RWPE1 (cell line): ENCODE data around the gene APOBEC3C.
A peak's percentile ranks its signal among the peaks of the same experiment; 100 is the strongest.
"Not testable (repeated sequence)": the region's sequence is repeated elsewhere in the genome, so short reads cannot be mapped to it uniquely, and the experiment has no call there.

ENCODE experiments used
- CTCF ChIA-PET: fragments of 350-600 bp; sonication (Branson Sonifier 250); formaldehyde crosslinking; extraction: SDS; loops from one replicate; lab custom pipeline; 2021; lab: Yijun Ruan, JAX
- POLR2A ChIA-PET: fragments of 400-600 bp; formaldehyde crosslinking; extraction: SDS; loops from one replicate; lab custom pipeline; 2020; ENCODE audit warnings: antibody characterized with exemption; ENCODE audit not compliant: low non-redundant PET; lab: Yijun Ruan, JAX
- DNase-seq: peaks from one replicate; pipeline ENCODE4 v3.0.0; 2012; ENCODE audit warnings: low spot score
- H3K27ac ChIP-seq: fragments of 450-650 bp; 2 replicates; pipeline ENCODE4 v1.5.1; 2017
- TF ChIP-seq, protein P1 (sequence below): fragments of 450-650 bp; conservative IDR thresholded peaks from 2 replicates; pipeline ENCODE4 v1.5.1; 2017; ENCODE audit warnings: low read depth, mild to moderate bottlenecking

Gene APOBEC3C

GRCh38 chr22:38996105-38996504, 18.0 kb upstream of the APOBEC3C start:
- TF ChIP-seq, protein P1, sequence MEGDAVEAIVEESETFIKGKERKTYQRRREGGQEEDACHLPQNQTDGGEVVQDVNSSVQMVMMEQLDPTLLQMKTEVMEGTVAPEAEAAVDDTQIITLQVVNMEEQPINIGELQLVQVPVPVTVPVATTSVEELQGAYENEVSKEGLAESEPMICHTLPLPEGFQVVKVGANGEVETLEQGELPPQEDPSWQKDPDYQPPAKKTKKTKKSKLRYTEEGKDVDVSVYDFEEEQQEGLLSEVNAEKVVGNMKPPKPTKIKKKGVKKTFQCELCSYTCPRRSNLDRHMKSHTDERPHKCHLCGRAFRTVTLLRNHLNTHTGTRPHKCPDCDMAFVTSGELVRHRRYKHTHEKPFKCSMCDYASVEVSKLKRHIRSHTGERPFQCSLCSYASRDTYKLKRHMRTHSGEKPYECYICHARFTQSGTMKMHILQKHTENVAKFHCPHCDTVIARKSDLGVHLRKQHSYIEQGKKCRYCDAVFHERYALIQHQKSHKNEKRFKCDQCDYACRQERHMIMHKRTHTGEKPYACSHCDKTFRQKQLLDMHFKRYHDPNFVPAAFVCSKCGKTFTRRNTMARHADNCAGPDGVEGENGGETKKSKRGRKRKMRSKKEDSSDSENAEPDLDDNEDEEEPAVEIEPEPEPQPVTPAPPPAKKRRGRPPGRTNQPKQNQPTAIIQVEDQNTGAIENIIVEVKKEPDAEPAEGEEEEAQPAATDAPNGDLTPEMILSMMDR = no peak

GRCh38 chr22:38997518-38997917, 16.5 kb upstream of the APOBEC3C start:
- ChIA-PET CTCF (no interaction called here), POLR2A (no interaction called here)
- TF ChIP-seq, protein P1 = no peak
- no peak for DNase-seq
- no peak overlapping the region for H3K27ac ChIP-seq

More at GRCh38 chr22:38996105-38996504, 18.0 kb upstream of the APOBEC3C start:
- no peak for DNase-seq
- CTCF ChIA-PET = no interaction called here
- no peak overlapping the region for H3K27ac ChIP-seq
- POLR2A ChIA-PET = no interaction called here

- ChIA-PET CTCF (interaction anchor here (0.6 to 2.0 kb wide), 8 partner anchors 11 to 237 kb away, joined by 4 to 14 read pairs (median 7); partner anchors contain the start of gene CBX6), POLR2A (interaction anchor here (0.6 kb wide), 1 partner anchor 12 kb away, joined by 3 read pairs; no protein-coding TSS in a partner anchor)
- H3K27ac ChIP-seq = peak overlapping the region; percentile 51
- peak; percentile 73 for DNase-seq
- TF ChIP-seq, protein P1 = peak; percentile 82
Measured at GRCh38 chr22:39003165-39003638, 10.9 kb upstream of the APOBEC3C start.

DNA sequence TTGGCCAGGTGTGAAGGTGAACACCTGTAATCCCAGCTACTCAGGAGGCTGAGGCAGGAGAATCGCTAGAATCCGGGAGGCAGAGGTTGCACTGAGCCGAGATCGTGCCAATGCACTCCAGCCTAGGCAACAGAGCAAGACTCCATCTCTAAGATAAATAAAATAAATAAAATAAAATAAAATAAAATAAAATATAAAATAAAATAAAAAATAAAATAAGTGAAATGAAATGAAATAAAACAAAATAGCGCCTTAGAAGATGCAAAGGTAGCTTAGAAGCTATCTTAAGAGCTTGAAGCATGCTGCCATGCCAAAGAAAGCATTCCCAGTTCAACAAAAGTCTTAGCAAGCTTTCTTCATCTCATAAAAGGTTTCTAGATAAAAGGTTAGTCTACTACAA, 6.9 kb upstream of the APOBEC3C start:
- no peak overlapping the region for H3K27ac ChIP-seq
- CTCF ChIA-PET = interaction anchor here (0.6 kb wide), 1 partner anchor 164 kb away, joined by 3 read pairs; no protein-coding TSS in a partner anchor
- POLR2A ChIA-PET = no interaction called here
- DNase-seq = no peak
- TF ChIP-seq, protein P1 = no peak

- DNase-seq, POLR2A ChIA-PET, H3K27ac ChIP-seq, CTCF ChIA-PET: not testable (repeated sequence)
Measured at GRCh38 chr22:39008271-39008850, 5.7 kb upstream of the APOBEC3C start.

DNA sequence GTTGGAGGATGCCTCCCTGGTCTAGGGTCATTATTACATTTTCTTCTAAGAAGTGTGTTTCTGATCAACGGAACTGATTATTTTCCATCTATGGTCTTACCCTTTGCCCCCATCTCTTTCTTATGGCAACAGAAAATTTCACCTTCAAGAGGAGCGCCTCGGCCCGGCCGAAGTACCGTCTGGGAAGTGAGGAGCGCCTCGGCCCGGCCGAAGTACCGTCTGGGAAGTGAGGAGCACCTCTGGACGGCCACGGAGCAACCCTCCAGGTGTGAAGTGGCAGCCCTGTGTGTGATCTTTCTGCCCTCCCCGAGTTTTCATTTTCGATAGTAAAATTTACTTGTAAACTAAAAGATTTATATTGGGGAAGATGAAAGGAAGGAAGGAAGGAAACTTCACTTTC, 3.1 kb upstream of the APOBEC3C start:
- CTCF ChIA-PET = no interaction called here
- no peak for DNase-seq
- TF ChIP-seq, protein P1 = no peak
- H3K27ac ChIP-seq = no peak overlapping the region
- POLR2A ChIA-PET = no interaction called here
